Astrocyte of the spinal cord (primary cell): ENCODE measurements around the gene HPCA.

Source experiments
- DNase-seq: peaks from one replicate; pipeline ENCODE4 v3.0.0; 2011; ENCODE audit warnings: low read depth, low spot score
- H3K4me3 ChIP-seq: 2 replicates; pipeline ENCODE4 v1.5.1; 2011; ENCODE audit warnings: low read depth, mild to moderate bottlenecking, low read length, moderate library complexity
- CTCF ChIP-seq: IDR thresholded peaks from 2 replicates; pipeline ENCODE4 v1.5.1; 2012; ENCODE audit warnings: low read depth, mild to moderate bottlenecking, low read length, inconsistent platforms
- in situ Hi-C: cut with HindIII; loops from 2 replicates; pipeline ENCODE4 v1.10.0; 2017; ENCODE audit warnings: low sequenced_read_pairs

The HPCA gene

GRCh38 chr1:32884032-32884372 is 2.3 kb upstream of the HPCA start:
- in situ Hi-C loops: no loop called here
- DNase-seq: no peak
- H3K4me3 ChIP-seq: no peak overlapping the region
- TF ChIP-seq CTCF: no peak

GRCh38 chr1:32884726-32885125 is 1.6 kb upstream of the HPCA start:
- no peak for TF ChIP-seq CTCF
- in situ Hi-C loops: no loop called here
- no peak for DNase-seq
- H3K4me3 ChIP-seq: no peak overlapping the region

- no peak for TF ChIP-seq CTCF
- no peak for DNase-seq
- in situ Hi-C loops: no loop called here
- H3K4me3 ChIP-seq: no peak overlapping the region
Measured at GRCh38 chr1:32885676-32886003, 651 bp upstream of the HPCA start.

GRCh38 chr1:32886828-32887414 is 630 bp downstream of the HPCA start:
- no peak for DNase-seq
- no peak for TF ChIP-seq CTCF
- in situ Hi-C loops: no loop called here
- no peak overlapping the region for H3K4me3 ChIP-seq

GRCh38 chr1:32887623-32888022 is 1.3 kb downstream of the HPCA start:
- DNase-seq: no peak
- no peak overlapping the region for H3K4me3 ChIP-seq
- in situ Hi-C loops: no loop called here
- no peak for TF ChIP-seq CTCF

- no peak for DNase-seq
- no peak overlapping the region for H3K4me3 ChIP-seq
- no peak for TF ChIP-seq CTCF
- in situ Hi-C loops: no loop called here
Measured at GRCh38 chr1:32888134-32888533, 1.8 kb downstream of the HPCA start.

GRCh38 chr1:32888677-32889420 is 2.6 kb downstream of the HPCA start:
- no peak overlapping the region for H3K4me3 ChIP-seq
- TF ChIP-seq CTCF: no peak
- in situ Hi-C loops: no loop called here
- no peak for DNase-seq
